ENCODE results near the gene CFAP20DC. TPM values are rescaled to one million over a fixed set of nuclear protein-coding genes. Genes with fewer than 3 reads are reported as not detected.

Gene CFAP20DC
- total RNA-seq, 1 experiment from 2014 or later, result 4.5 TPM

DNA sequence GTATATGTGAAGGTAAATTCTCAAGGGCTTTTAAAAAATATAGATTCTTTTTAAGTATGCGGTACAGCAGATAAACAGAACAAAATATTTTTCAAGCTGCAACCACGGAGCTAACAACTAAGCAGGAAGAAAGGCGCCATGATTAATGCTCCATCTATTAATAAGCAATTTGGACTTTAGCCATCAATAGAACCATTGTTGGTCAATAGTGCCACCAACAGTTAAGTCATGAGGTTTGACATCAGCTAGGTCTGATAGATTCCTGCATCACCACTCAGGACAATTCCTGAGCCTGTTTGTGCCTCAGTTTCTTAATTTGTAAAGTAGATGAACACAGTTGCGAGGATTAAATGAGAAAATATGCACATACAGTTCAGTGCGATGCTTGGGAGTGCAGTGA, 318.2 kb downstream of the CFAP20DC start:
- Histone ChIP-seq H3K9ac (ENCODE audit: extremely low read depth, insufficient read length, low read length) (no peak overlapping the region), H4K8ac (replicated peaks; ENCODE audit: insufficient read length, low read depth, low read length) (no peak overlapping the region), H4K5ac (ENCODE audit: insufficient read length, low read depth, low read length) (no peak overlapping the region), H3K27me3 (ENCODE audit: insufficient read depth, low read length) (no peaks in the 10 kb centered on the region), H3K4me1 (ENCODE audit: insufficient read depth, low read length) (no peaks in the 10 kb centered on the region), H3K4me2 (ENCODE audit: insufficient read depth, insufficient read length, low read length) (no peak overlapping the region), H4K20me1 (ENCODE audit: control insufficient read depth, insufficient read depth, insufficient read length) (no peaks in the 10 kb centered on the region), H2BK5ac (ENCODE audit: insufficient read length, low read length) (no peak overlapping the region), H2AK5ac (ENCODE audit: insufficient read length, low read length) (no peak overlapping the region), H3K27ac (ENCODE audit: insufficient read length, low read depth, low read length) (no peak overlapping the region), H3K23me2 (ENCODE audit: insufficient read length, low read depth, low read length, poor library complexity, severe bottlenecking) (no peaks in the 10 kb centered on the region), H3K9me3 (ENCODE audit: control insufficient read depth, low read depth, low read length) (no peaks in the 10 kb centered on the region), H3K18ac (ENCODE audit: insufficient read length, low read depth, low read length) (no peak overlapping the region), H3K4ac (ENCODE audit: low read depth, low read length) (no peak overlapping the region), H3K14ac (ENCODE audit: insufficient read depth, low read length) (no peak overlapping the region), H2BK12ac (ENCODE audit: insufficient read length, low read depth, low read length) (no peak overlapping the region), H2AFZ (ENCODE audit: low read length) (no peak overlapping the region), H2BK15ac (ENCODE audit: low read depth, low read length) (no peak overlapping the region), H3K56ac (ENCODE audit: insufficient read length, low read depth, low read length) (no peak overlapping the region), H3K23ac (ENCODE audit: insufficient read length, low read depth, low read length) (no peak overlapping the region), H2BK120ac (ENCODE audit: low read depth, low read length, poor library complexity, severe bottlenecking) (no peak overlapping the region), H2BK20ac (ENCODE audit: low read depth, low read length, poor library complexity, severe bottlenecking) (no peak overlapping the region), H3T11ph (ENCODE audit: low read length) (no peak overlapping the region), H3K79me1 (ENCODE audit: insufficient read depth, low read depth, low read length, poor library complexity, severe bottlenecking) (no peaks in the 10 kb centered on the region), H3K79me2 (ENCODE audit: insufficient read depth, low read length) (no peaks in the 10 kb centered on the region), H4K91ac (ENCODE audit: insufficient read length, low read depth, low read length) (no peak overlapping the region)
- TF ChIP-seq, protein P1, sequence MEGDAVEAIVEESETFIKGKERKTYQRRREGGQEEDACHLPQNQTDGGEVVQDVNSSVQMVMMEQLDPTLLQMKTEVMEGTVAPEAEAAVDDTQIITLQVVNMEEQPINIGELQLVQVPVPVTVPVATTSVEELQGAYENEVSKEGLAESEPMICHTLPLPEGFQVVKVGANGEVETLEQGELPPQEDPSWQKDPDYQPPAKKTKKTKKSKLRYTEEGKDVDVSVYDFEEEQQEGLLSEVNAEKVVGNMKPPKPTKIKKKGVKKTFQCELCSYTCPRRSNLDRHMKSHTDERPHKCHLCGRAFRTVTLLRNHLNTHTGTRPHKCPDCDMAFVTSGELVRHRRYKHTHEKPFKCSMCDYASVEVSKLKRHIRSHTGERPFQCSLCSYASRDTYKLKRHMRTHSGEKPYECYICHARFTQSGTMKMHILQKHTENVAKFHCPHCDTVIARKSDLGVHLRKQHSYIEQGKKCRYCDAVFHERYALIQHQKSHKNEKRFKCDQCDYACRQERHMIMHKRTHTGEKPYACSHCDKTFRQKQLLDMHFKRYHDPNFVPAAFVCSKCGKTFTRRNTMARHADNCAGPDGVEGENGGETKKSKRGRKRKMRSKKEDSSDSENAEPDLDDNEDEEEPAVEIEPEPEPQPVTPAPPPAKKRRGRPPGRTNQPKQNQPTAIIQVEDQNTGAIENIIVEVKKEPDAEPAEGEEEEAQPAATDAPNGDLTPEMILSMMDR (conservative IDR thresholded peaks at IDR 0.05), result no peak
- Mint-ChIP-seq H3K9me3 (peaks cover 0 to 1% of the 10 kb centered on the region in 2 experiments; a peak in 2 of 5 replicates), H3K4me1 (no peaks in the 10 kb centered on the region), H3K4me3 (no peak overlapping the region), H3K27me3 (ENCODE audit: low read depth) (no peaks in the 10 kb centered on the region; the same call in 1 of the 2 replicates), H3K27ac (no peak overlapping the region), H3K36me3 (ENCODE audit: insufficient read depth in 1 of 3, low read depth in 3 of 3) (peaks cover 0 to 16% (median 0%) of the 10 kb centered on the region in 3 experiments; a peak in 2 of 7 replicates)
- DNase-seq, result no peak
- no CpG with 5 or more reads among the region's 5 CpGs for WGBS (ENCODE audit: extremely low coverage, insufficient read length, low lambda C conversion rate)
